H9 (cell line): ENCODE data around the gene LRP5. TPM values are rescaled to one million over a fixed set of nuclear protein-coding genes. Genes with fewer than 3 reads are reported as not detected.
A peak's percentile ranks its signal among the peaks of the same experiment; 100 is the strongest.

Experiments
- DNase-seq: peaks from one replicate; pipeline ENCODE4 v3.0.0-alpha.2; 2017
- H2AFZ ChIP-seq: one replicate; pipeline ENCODE4 v1.6.1; 2013; ENCODE audit warnings: mild to moderate bottlenecking, low read length, control low read depth, moderate library complexity
- H2AK5ac ChIP-seq: 2 replicates; pipeline ENCODE4 v1.6.1; 2013; ENCODE audit warnings: low read length, control low read depth, mixed read lengths; ENCODE audit not compliant: insufficient read length
- H2BK120ac ChIP-seq: one replicate; pipeline ENCODE4 v1.6.1; 2013; ENCODE audit warnings: low read depth, mild to moderate bottlenecking, low read length, control low read depth, inconsistent platforms; ENCODE audit not compliant: poor library complexity, severe bottlenecking
- H2BK12ac ChIP-seq: 2 replicates; pipeline ENCODE4 v1.6.1; 2013; ENCODE audit warnings: low read length, control low read depth, mixed read lengths, low read depth; ENCODE audit not compliant: insufficient read length
- H2BK15ac ChIP-seq: 2 replicates; pipeline ENCODE4 v1.6.1; 2013; ENCODE audit warnings: low read depth, low read length, control low read depth
- H2BK20ac ChIP-seq: one replicate; pipeline ENCODE4 v1.6.1; 2013; ENCODE audit warnings: low read depth, mild to moderate bottlenecking, low read length, control low read depth, inconsistent platforms; ENCODE audit not compliant: poor library complexity, severe bottlenecking
- H2BK5ac ChIP-seq: 2 replicates; pipeline ENCODE4 v1.6.1; 2013; ENCODE audit warnings: low read length, control low read depth, mixed read lengths; ENCODE audit not compliant: insufficient read length
- H3K14ac ChIP-seq: 2 replicates; pipeline ENCODE4 v1.6.1; 2013; ENCODE audit warnings: low read length, control low read depth; ENCODE audit not compliant: insufficient read depth
- H3K18ac ChIP-seq: 2 replicates; pipeline ENCODE4 v1.6.1; 2013; ENCODE audit warnings: low read depth, mild to moderate bottlenecking, mixed read lengths, low read length, control low read depth; ENCODE audit not compliant: insufficient read length
- H3K23ac ChIP-seq: 2 replicates; pipeline ENCODE4 v1.6.1; 2013; ENCODE audit warnings: low read length, control low read depth, mixed read lengths, low read depth; ENCODE audit not compliant: insufficient read length
- H3K23me2 ChIP-seq: 2 replicates; pipeline ENCODE4 v1.6.1; 2013; ENCODE audit warnings: low read depth, mild to moderate bottlenecking, mixed read lengths, low read length, control low read depth; ENCODE audit not compliant: insufficient read length, poor library complexity, severe bottlenecking
- H3K27ac ChIP-seq: 2 replicates; pipeline ENCODE4 v1.5.1; 2013; ENCODE audit warnings: low read length, control low read depth, mixed read lengths, low read depth; ENCODE audit not compliant: insufficient read length
- H3K27me3 ChIP-seq: 2 replicates; pipeline ENCODE4 v1.6.1; 2013; ENCODE audit warnings: low read length, control low read depth, inconsistent platforms; ENCODE audit not compliant: insufficient read depth
- H3K4ac ChIP-seq: 2 replicates; pipeline ENCODE4 v1.6.1; 2013; ENCODE audit warnings: low read depth, mild to moderate bottlenecking, control low read depth, inconsistent platforms, low read length, moderate library complexity
- H3K4me1 ChIP-seq: 2 replicates; pipeline ENCODE4 v1.6.1; 2013; ENCODE audit warnings: low read length, control low read depth, inconsistent platforms; ENCODE audit not compliant: insufficient read depth
- H3K4me2 ChIP-seq: 2 replicates; pipeline ENCODE4 v1.6.1; 2013; ENCODE audit warnings: low read length, control low read depth, mixed read lengths; ENCODE audit not compliant: insufficient read length, insufficient read depth
- H3K56ac ChIP-seq: 2 replicates; pipeline ENCODE4 v1.6.1; 2013; ENCODE audit warnings: low read depth, mild to moderate bottlenecking, mixed read lengths, low read length, control low read depth; ENCODE audit not compliant: insufficient read length
- H3K79me1 ChIP-seq: 2 replicates; pipeline ENCODE4 v1.6.1; 2013; ENCODE audit warnings: low read depth, mild to moderate bottlenecking, moderate library complexity, low read length, control low read depth, inconsistent platforms; ENCODE audit not compliant: insufficient read depth, poor library complexity, severe bottlenecking
- H3K79me2 ChIP-seq: 2 replicates; pipeline ENCODE4 v1.6.1; 2013; ENCODE audit warnings: low read length, control low read depth, inconsistent platforms; ENCODE audit not compliant: insufficient read depth
- H3K9ac ChIP-seq: 2 replicates; pipeline ENCODE4 v1.6.1; 2013; ENCODE audit warnings: low read length, control low read depth, mixed read lengths; ENCODE audit not compliant: insufficient read length; ENCODE audit errors: extremely low read depth
- H3K9me3 ChIP-seq: one replicate; pipeline ENCODE4 v1.6.1; 2013; ENCODE audit warnings: low read depth, low read length, inconsistent platforms; ENCODE audit not compliant: control insufficient read depth
- H3T11ph ChIP-seq: one replicate; pipeline ENCODE4 v1.6.1; 2013; ENCODE audit warnings: mild to moderate bottlenecking, low read length, control low read depth, inconsistent platforms
- H4K20me1 ChIP-seq: one replicate; pipeline ENCODE4 v1.6.1; 2013; ENCODE audit not compliant: control insufficient read depth, insufficient read length, insufficient read depth
- H4K5ac ChIP-seq: 2 replicates; pipeline ENCODE4 v1.6.1; 2013; ENCODE audit warnings: low read depth, mild to moderate bottlenecking, mixed read lengths, low read length, control low read depth; ENCODE audit not compliant: insufficient read length
- H4K8ac ChIP-seq: replicated peaks from 2 replicates; pipeline ENCODE4 v1.6.1; 2013; ENCODE audit warnings: low read length, control low read depth, mixed read lengths, low read depth; ENCODE audit not compliant: insufficient read length
- H4K91ac ChIP-seq: 2 replicates; pipeline ENCODE4 v1.6.1; 2013; ENCODE audit warnings: low read depth, mild to moderate bottlenecking, moderate library complexity, mixed read lengths, low read length, control low read depth; ENCODE audit not compliant: insufficient read length
- H3K27ac Mint-ChIP-seq, 3 experiments: 2 replicates in 2 of 3; 3 replicates in 1 of 3; pipeline ENCODE4 v1.8.0; 2020 to 2021; ENCODE audit warnings: mixed read lengths in 3 of 3, mild to moderate bottlenecking in 1 of 3, moderate library complexity in 1 of 3
- H3K27me3 Mint-ChIP-seq: 2 replicates; pipeline ENCODE4 v1.8.0; 2021; ENCODE audit warnings: low read depth, mild to moderate bottlenecking, moderate library complexity, mixed read lengths
- H3K36me3 Mint-ChIP-seq, 3 experiments: 2 replicates in 2 of 3; 3 replicates in 1 of 3; pipeline ENCODE4 v1.8.0; 2020 to 2021; ENCODE audit warnings: low read depth in 3 of 3, mixed read lengths in 3 of 3; ENCODE audit not compliant: insufficient read depth in 1 of 3
- H3K4me1 Mint-ChIP-seq, 2 experiments: 2 replicates each; pipeline ENCODE4 v1.8.0; 2020; ENCODE audit warnings: mixed read lengths in 2 of 2
- H3K4me3 Mint-ChIP-seq, 2 experiments: 2 replicates in 1 of 2; 3 replicates in 1 of 2; pipeline ENCODE4 v1.8.0; 2020 to 2021; ENCODE audit warnings: mild to moderate bottlenecking in 2 of 2, mixed read lengths in 2 of 2, moderate library complexity in 1 of 2
- H3K9me3 Mint-ChIP-seq, 2 experiments: 2 replicates in 1 of 2; 3 replicates in 1 of 2; pipeline ENCODE4 v1.8.0; 2020; ENCODE audit warnings: mild to moderate bottlenecking in 2 of 2, mixed read lengths in 2 of 2, moderate library complexity in 1 of 2
- CTCF ChIP-seq: fragments of 200-600 bp; sonication (generic); conservative IDR thresholded peaks from 3 replicates; pipeline ENCODE4 v1.8.0; 2021; ENCODE audit warnings: antibody characterized with exemption, mild to moderate bottlenecking
- WGBS: extraction: QIAGEN DNeasy Blood & Tissue Kit; methylation state at CpG from one replicate; pipeline ENCODE4 v1.1.7; 2013; ENCODE audit warnings: missing lambda C conversion rate, low lambda C conversion rate, mixed read lengths; ENCODE audit not compliant: insufficient read length; ENCODE audit errors: extremely low coverage; 5-methylcytosine and 5-hydroxymethylcytosine counted together
- total RNA-seq: library from RNA; stranded (reverse); gene quantifications from 2 replicates; pipeline ENCODE4 v1.2.1, GENCODE V29; 2021

LRP5 gene
- total RNA-seq, 1 experiment from 2014 or later: 38.4 TPM

- no peak overlapping the region for H3K4me2 ChIP-seq
- no peak overlapping the region for H3K18ac ChIP-seq
- no peak overlapping the region for H3K23ac ChIP-seq
- H4K8ac ChIP-seq: no peak overlapping the region
- peak overlapping the region in 2 of 3 experiments; percentile 61 to 88; a peak in 2 of 7 replicates for H3K27ac Mint-ChIP-seq
- H3K79me1 ChIP-seq: no peaks in the 10 kb centered on the region
- no peak overlapping the region for H2BK5ac ChIP-seq
- peaks cover 4 to 5% (median 5%) of the 10 kb centered on the region in 3 experiments; a peak in 4 of 7 replicates for H3K36me3 Mint-ChIP-seq
- H3K23me2 ChIP-seq: no peaks in the 10 kb centered on the region
- H3K27me3 Mint-ChIP-seq: no peaks in the 10 kb centered on the region
- no peaks in the 10 kb centered on the region for H3K79me2 ChIP-seq
- no peak overlapping the region for H4K5ac ChIP-seq
- no peaks in the 10 kb centered on the region; the same call in 1 of the 2 replicates for H3K27me3 ChIP-seq
- H3K27ac ChIP-seq: no peak overlapping the region
- H4K91ac ChIP-seq: no peak overlapping the region
- H4K20me1 ChIP-seq: no peaks in the 10 kb centered on the region
- no peaks in the 10 kb centered on the region for H3K9me3 ChIP-seq
- no peak overlapping the region for H2AFZ ChIP-seq
- H3K4me3 Mint-ChIP-seq: no peak overlapping the region
- no peaks in the 10 kb centered on the region for H3K4me1 ChIP-seq
- no CpG with 5 or more reads among the region's 4 CpGs for WGBS
- no peak overlapping the region for H3K9ac ChIP-seq
- no peaks in the 10 kb centered on the region for H3K9me3 Mint-ChIP-seq
- no peak for TF ChIP-seq CTCF
- H2AK5ac ChIP-seq: no peak overlapping the region
- DNase-seq: no peak
- no peak overlapping the region for H3T11ph ChIP-seq
- no peak overlapping the region for H2BK120ac ChIP-seq
- no peak overlapping the region for H2BK20ac ChIP-seq
- no peak overlapping the region for H2BK15ac ChIP-seq
- peaks cover 9 to 12% of the 10 kb centered on the region in 2 experiments for H3K4me1 Mint-ChIP-seq
- no peak overlapping the region for H3K4ac ChIP-seq
- H3K56ac ChIP-seq: no peak overlapping the region
- H3K14ac ChIP-seq: no peak overlapping the region
- H2BK12ac ChIP-seq: no peak overlapping the region
These were observed 69.3 kb downstream of the LRP5 start for GRCh38 chr11:68381716-68382115.
